Astrocyte (in vitro differentiated cells and primary cell): Measurements from ENCODE around the gene USP36. TPM values are rescaled to one million over a fixed set of nuclear protein-coding genes. Genes with fewer than 3 reads are reported as not detected.

ENCODE experiments used
- DNase-seq: peaks from one replicate; pipeline ENCODE4 v3.0.0-alpha.2; 2010; ENCODE audit warnings: low read depth
- FAIRE-seq: peaks from 2 replicates; lab custom pipeline; 2011; peaks lifted over from hg19 to GRCh38; lab: Jason Lieb, UNC
- H2AFZ ChIP-seq: 2 replicates; pipeline ENCODE4 v1.6.0; 2012; ENCODE audit warnings: low read depth, low read length, inconsistent platforms
- H3K27ac ChIP-seq: 2 replicates; pipeline ENCODE4 v1.5.1; 2011; ENCODE audit warnings: low read depth, low read length, inconsistent platforms
- H3K27me3 ChIP-seq: 2 replicates; pipeline ENCODE4 v1.6.0; 2011; ENCODE audit warnings: low read length, inconsistent platforms; ENCODE audit not compliant: insufficient read depth
- H3K36me3 ChIP-seq: 2 replicates; pipeline ENCODE4 v1.5.1; 2011; ENCODE audit warnings: low read length, inconsistent platforms; ENCODE audit not compliant: insufficient read depth
- H3K4me1 ChIP-seq: 2 replicates; pipeline ENCODE4 v1.5.1; 2011; ENCODE audit warnings: low read length, inconsistent platforms; ENCODE audit not compliant: insufficient read depth
- H3K4me2 ChIP-seq: 2 replicates; pipeline ENCODE4 v1.6.0; 2012; ENCODE audit warnings: low read length, inconsistent platforms
- H3K4me3 ChIP-seq: 2 replicates; pipeline ENCODE4 v1.5.1; 2011; ENCODE audit warnings: low read depth, mild to moderate bottlenecking, low read length, inconsistent platforms; ENCODE audit not compliant: insufficient read depth
- H3K79me2 ChIP-seq: 2 replicates; pipeline ENCODE4 v1.6.0; 2012; ENCODE audit warnings: mild to moderate bottlenecking, low read length, inconsistent platforms; ENCODE audit not compliant: insufficient read depth
- H3K9ac ChIP-seq: 2 replicates; pipeline ENCODE4 v1.6.0; 2012; ENCODE audit warnings: mild to moderate bottlenecking, low read length, inconsistent platforms
- H3K9me3 ChIP-seq: 2 replicates; pipeline ENCODE4 v1.5.1; 2012; ENCODE audit warnings: low read depth, mild to moderate bottlenecking, low read length, inconsistent platforms; ENCODE audit not compliant: insufficient read depth
- H4K20me1 ChIP-seq: 2 replicates; pipeline ENCODE4 v1.6.0; 2012; ENCODE audit warnings: low read length, inconsistent platforms; ENCODE audit not compliant: insufficient read depth
- H3K27ac Mint-ChIP-seq: one replicate; pipeline ENCODE4 v1.8.0; 2021; ENCODE audit warnings: mild to moderate bottlenecking, mixed read lengths; ENCODE audit not compliant: unreplicated experiment
- H3K27me3 Mint-ChIP-seq: one replicate; pipeline ENCODE4 v1.8.0; 2021; ENCODE audit warnings: low read depth, mixed read lengths; ENCODE audit not compliant: unreplicated experiment
- H3K36me3 Mint-ChIP-seq: one replicate; pipeline ENCODE4 v1.8.0; 2021; ENCODE audit warnings: low read depth, mixed read lengths; ENCODE audit not compliant: unreplicated experiment
- H3K4me1 Mint-ChIP-seq: one replicate; pipeline ENCODE4 v1.8.0; 2021; ENCODE audit warnings: low read depth, mixed read lengths; ENCODE audit not compliant: unreplicated experiment
- H3K4me3 Mint-ChIP-seq: one replicate; pipeline ENCODE4 v1.8.0; 2021; ENCODE audit warnings: mild to moderate bottlenecking, moderate library complexity, mixed read lengths; ENCODE audit not compliant: unreplicated experiment
- H3K9me3 Mint-ChIP-seq: one replicate; pipeline ENCODE4 v1.8.0; 2021; ENCODE audit warnings: mild to moderate bottlenecking, mixed read lengths; ENCODE audit not compliant: unreplicated experiment
- EZH2 ChIP-seq: IDR thresholded peaks from 2 replicates; pipeline ENCODE4 v1.6.1; 2012; ENCODE audit warnings: mild to moderate bottlenecking, low read length, inconsistent platforms; ENCODE audit not compliant: insufficient read depth
- total RNA-seq: library from RNA; stranded (reverse); gene quantifications from 2 replicates; pipeline ENCODE4 v1.2.1, GENCODE V29; 2021
- TF ChIP-seq, protein P1 (sequence below): IDR thresholded peaks from 2 replicates; pipeline ENCODE4 v1.5.1; 2011; ENCODE audit warnings: low read depth, mild to moderate bottlenecking, inconsistent platforms, low read length, moderate library complexity; ENCODE audit not compliant: insufficient read depth

Gene USP36
- total RNA-seq, 1 donor from 2014 or later, result 51.0 TPM

DNA sequence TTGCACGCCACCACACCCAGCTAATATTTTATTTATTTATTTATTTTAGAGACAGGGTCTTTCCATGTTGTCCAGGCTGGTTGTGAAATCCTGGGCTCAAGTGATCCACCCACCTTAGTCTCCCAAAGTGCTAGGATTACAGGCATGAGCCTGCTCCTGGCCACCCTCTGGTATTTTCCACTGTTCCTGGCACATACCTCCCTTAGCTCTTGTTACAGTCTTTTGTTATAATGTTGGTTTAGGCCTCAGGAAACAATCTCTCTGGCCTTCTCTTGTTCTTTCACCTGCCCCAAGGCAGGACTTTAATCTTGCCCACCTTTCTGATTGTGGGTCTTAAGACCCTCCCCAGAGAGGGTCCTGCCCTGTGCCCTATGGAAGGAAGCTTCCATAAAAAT is 55.0 kb downstream of the USP36 start:
- Mint-ChIP-seq H3K4me3 (no peak overlapping the region), H3K36me3 (peaks cover 9% of the 10 kb centered on the region), H3K27me3 (no peaks in the 10 kb centered on the region), H3K4me1 (peaks cover 6% of the 10 kb centered on the region), H3K27ac (no peak overlapping the region), H3K9me3 (no peaks in the 10 kb centered on the region)
- FAIRE-seq (no peak), DNase-seq (no peak)
- Histone ChIP-seq H3K9me3 (no peaks in the 10 kb centered on the region), H3K27me3 (no peaks in the 10 kb centered on the region), H3K4me3 (no peak overlapping the region), H3K79me2 (peaks cover 12% of the 10 kb centered on the region), H3K4me2 (no peak overlapping the region), H3K36me3 (no peaks in the 10 kb centered on the region), H3K4me1 (peaks cover 16% of the 10 kb centered on the region), H3K27ac (no peak overlapping the region), H3K9ac (no peak overlapping the region), H4K20me1 (no peaks in the 10 kb centered on the region), H2AFZ (no peak overlapping the region)
- TF ChIP-seq EZH2, result no peak
- TF ChIP-seq, protein P1, sequence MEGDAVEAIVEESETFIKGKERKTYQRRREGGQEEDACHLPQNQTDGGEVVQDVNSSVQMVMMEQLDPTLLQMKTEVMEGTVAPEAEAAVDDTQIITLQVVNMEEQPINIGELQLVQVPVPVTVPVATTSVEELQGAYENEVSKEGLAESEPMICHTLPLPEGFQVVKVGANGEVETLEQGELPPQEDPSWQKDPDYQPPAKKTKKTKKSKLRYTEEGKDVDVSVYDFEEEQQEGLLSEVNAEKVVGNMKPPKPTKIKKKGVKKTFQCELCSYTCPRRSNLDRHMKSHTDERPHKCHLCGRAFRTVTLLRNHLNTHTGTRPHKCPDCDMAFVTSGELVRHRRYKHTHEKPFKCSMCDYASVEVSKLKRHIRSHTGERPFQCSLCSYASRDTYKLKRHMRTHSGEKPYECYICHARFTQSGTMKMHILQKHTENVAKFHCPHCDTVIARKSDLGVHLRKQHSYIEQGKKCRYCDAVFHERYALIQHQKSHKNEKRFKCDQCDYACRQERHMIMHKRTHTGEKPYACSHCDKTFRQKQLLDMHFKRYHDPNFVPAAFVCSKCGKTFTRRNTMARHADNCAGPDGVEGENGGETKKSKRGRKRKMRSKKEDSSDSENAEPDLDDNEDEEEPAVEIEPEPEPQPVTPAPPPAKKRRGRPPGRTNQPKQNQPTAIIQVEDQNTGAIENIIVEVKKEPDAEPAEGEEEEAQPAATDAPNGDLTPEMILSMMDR, result no peak

GRCh38 chr17:78785011-78785662 is 55.5 kb downstream of the USP36 start:
- TF ChIP-seq, protein P1, result no peak
- no peak for TF ChIP-seq EZH2
- no peak overlapping the region for H3K4me3 Mint-ChIP-seq
- peak overlapping the region; percentile 34 for H3K27ac Mint-ChIP-seq
- no peaks in the 10 kb centered on the region for H3K9me3 ChIP-seq
- no peak overlapping the region for H3K27ac ChIP-seq
- no peaks in the 10 kb centered on the region for H3K9me3 Mint-ChIP-seq
- H3K4me1 ChIP-seq, result peaks cover 12% of the 10 kb centered on the region
- H3K4me3 ChIP-seq, result no peak overlapping the region
- H4K20me1 ChIP-seq, result peaks cover 4% of the 10 kb centered on the region
- H3K36me3 Mint-ChIP-seq, result peaks cover 8% of the 10 kb centered on the region
- H3K79me2 ChIP-seq, result peaks cover 16% of the 10 kb centered on the region
- no peak overlapping the region for H3K4me2 ChIP-seq
- no peaks in the 10 kb centered on the region for H3K27me3 ChIP-seq
- H3K4me1 Mint-ChIP-seq, result peaks cover 6% of the 10 kb centered on the region
- no peak overlapping the region for H3K9ac ChIP-seq
- H3K27me3 Mint-ChIP-seq, result no peaks in the 10 kb centered on the region
- H3K36me3 ChIP-seq, result no peaks in the 10 kb centered on the region
- DNase-seq (no peak), FAIRE-seq (no peak)
- H2AFZ ChIP-seq, result no peak overlapping the region

- H2AFZ ChIP-seq, result no peak overlapping the region
- H4K20me1 ChIP-seq, result peaks cover 11% of the 10 kb centered on the region
- no peaks in the 10 kb centered on the region for H3K9me3 ChIP-seq
- Mint-ChIP-seq H3K27me3 (no peaks in the 10 kb centered on the region), H3K27ac (no peak overlapping the region), H3K9me3 (no peaks in the 10 kb centered on the region), H3K4me3 (no peak overlapping the region), H3K4me1 (peaks cover 1% of the 10 kb centered on the region), H3K36me3 (peaks cover 3% of the 10 kb centered on the region)
- FAIRE-seq, result no peak
- H3K27me3 ChIP-seq, result no peaks in the 10 kb centered on the region
- no peak overlapping the region for H3K4me3 ChIP-seq
- peaks cover 4% of the 10 kb centered on the region for H3K4me1 ChIP-seq
- TF ChIP-seq, protein P1, result no peak
- no peak for TF ChIP-seq EZH2
- H3K4me2 ChIP-seq, result no peak overlapping the region
- no peak overlapping the region for H3K9ac ChIP-seq
- no peak for DNase-seq
- H3K36me3 ChIP-seq, result no peaks in the 10 kb centered on the region
- H3K27ac ChIP-seq, result no peak overlapping the region
- peaks cover 24% of the 10 kb centered on the region for H3K79me2 ChIP-seq
Measured at GRCh38 chr17:78784352-78784751, 56.3 kb downstream of the USP36 start.
